Measurements from ENCODE around the gene ETV3. TPM values are rescaled to one million over a fixed set of nuclear protein-coding genes. Genes with fewer than 3 reads are reported as not detected.
A peak's percentile ranks its signal among the peaks of the same experiment; 100 is the strongest.

ETV3 gene
- total and polyA plus RNA-seq, 2 of the 8 experiments (the other 6 are each of a cell fraction or from before 2014, with no cell fraction given): 6.0 to 23.8 TPM

DNA sequence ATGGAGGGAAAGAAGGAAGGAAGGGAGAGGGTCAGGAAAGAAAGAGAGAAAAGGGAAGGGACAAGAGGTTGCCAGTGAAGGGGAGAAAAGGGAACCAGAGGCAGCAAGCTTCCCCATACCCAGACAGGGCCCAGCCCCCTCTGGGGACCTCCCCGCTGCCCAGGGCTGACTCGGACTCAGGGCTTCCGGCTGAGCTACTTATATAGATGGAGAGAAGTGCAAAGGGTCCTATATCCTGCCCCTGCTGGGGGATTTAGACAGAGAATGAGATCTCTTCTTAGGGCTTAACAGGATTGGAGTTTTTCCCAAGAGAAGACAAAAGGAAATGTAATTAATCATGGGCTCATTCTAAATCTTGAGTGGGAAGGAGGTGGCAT lies 38.6 kb downstream of the ETV3 start, which contains the start of gene ETV3L:
Gene ETV3L, minus strand, starts transcription at position 176 of the 377 bp plus-strand sequence. CDS start 285 bp downstream, outside the sequence.
- Histone ChIP-seq H3K27ac (ENCODE audit: low read depth, low read length) (no peak within 1 kb of the TSS), H3K4me3 (ENCODE audit: extremely low read depth in 1 of 4, insufficient read depth in 2 of 4, low read depth in 3 of 4, low read length in 4 of 4) (no peak within 1 kb of the TSS), H3K4me2 (ENCODE audit: insufficient read depth in 1 of 2, low read depth in 2 of 2, low read length in 2 of 2) (no peak within 1 kb of the TSS), H3K14ac (ENCODE audit: insufficient read length) (no peak within 1 kb of the TSS), H2AK5ac (ENCODE audit: low read depth, low read length) (no peak within 1 kb of the TSS), H3K9me3 (ENCODE audit: insufficient read depth in 2 of 2, low read depth in 1 of 2, low read length in 1 of 2) (no peaks in the 10 kb centered on the region), H3K9ac (replicated peaks in 1 of 4; ENCODE audit: extremely low read depth in 1 of 4, low read depth in 3 of 4, low read length in 3 of 4) (no peak within 1 kb of the TSS), H2BK120ac (replicated peaks; ENCODE audit: low read depth, low read length) (no peak within 1 kb of the TSS), H3K4me1 (replicated peaks in 1 of 4; ENCODE audit: control insufficient read depth in 3 of 4, insufficient read depth in 4 of 4, low read length in 3 of 4) (peaks cover 0 to 4% (median 0%) of the 10 kb centered on the region in 4 experiments; a peak in 1 of 7 replicates), H2BK5ac (ENCODE audit: low read depth, low read length) (no peak within 1 kb of the TSS), H3K4ac (replicated peaks; ENCODE audit: insufficient read length, low read depth, low read length) (peak within 1 kb of the TSS; percentile 33), H3K36me3 (ENCODE audit: control insufficient read depth in 2 of 4, insufficient read depth in 4 of 4, low read length in 3 of 4) (no peaks in the 10 kb centered on the region), H4K20me1 (replicated peaks in 1 of 2; ENCODE audit: control insufficient read depth in 1 of 2, insufficient read depth in 2 of 2, low read length in 2 of 2) (no peaks in the 10 kb centered on the region), H2BK15ac (ENCODE audit: low read length) (no peak within 1 kb of the TSS), H3K23me2 (ENCODE audit: low read depth, low read length) (0 out of 2 replicates have a peak, but pooled peaks cover 2% of the 10 kb centered on the region), H2BK12ac (ENCODE audit: low read depth, low read length) (no peak within 1 kb of the TSS), H3K27me3 (replicated peaks in 1 of 4; ENCODE audit: control insufficient read depth in 3 of 4, extremely low read depth in 1 of 4, insufficient read depth in 3 of 4, low read length in 3 of 4) (no peaks in the 10 kb centered on the region), H3K23ac (ENCODE audit: insufficient read length) (no peak within 1 kb of the TSS), H4K5ac (ENCODE audit: insufficient read length, low read depth, low read length) (no peak within 1 kb of the TSS), H3K56ac (replicated peaks; ENCODE audit: insufficient read length, low read depth, low read length) (no peak within 1 kb of the TSS), H2AFZ (ENCODE audit: low read length) (no peak within 1 kb of the TSS), H3K79me2 (ENCODE audit: control insufficient read depth in 1 of 2, insufficient read depth in 2 of 2, low read length in 2 of 2) (no peaks in the 10 kb centered on the region), H4K91ac (replicated peaks; ENCODE audit: insufficient read length, low read length) (no peak within 1 kb of the TSS), H4K8ac (ENCODE audit: extremely low read depth, insufficient read depth, low read length) (no peak within 1 kb of the TSS), H3K18ac (ENCODE audit: extremely low read depth, low read length) (no peak within 1 kb of the TSS; the same call in 1 of the 2 replicates), H2BK20ac (ENCODE audit: low read length) (no peak within 1 kb of the TSS), H3K79me1 (ENCODE audit: low read depth, low read length) (no peaks in the 10 kb centered on the region)
- POLR2A ChIA-PET (ENCODE audit: partially characterized antibody): no interaction called here
- FAIRE-seq (no peak), DNase-seq (ENCODE audit: low read depth in 1 of 2, low spot score in 2 of 2) (no peak)
- CTCF ChIA-PET (ENCODE audit: partially characterized antibody): interaction anchor here (0.7 to 7.2 kb wide), 7 partner anchors 9 to 58 kb away, joined by 3 to 35 read pairs (median 6); no protein-coding TSS in a partner anchor
- WGBS, 2 experiments (ENCODE audit: extremely low coverage in 1 of 2, insufficient coverage in 1 of 2, insufficient read length in 1 of 2, insufficient replicate concordance in 2 of 2, low coverage in 1 of 2, low lambda C conversion rate in 2 of 2, missing lambda C conversion rate in 1 of 2): 89% methylated on average over 3 of the region's 3 CpGs; no CpG with 5 or more reads in 1 of the 2 experiments
- TF ChIP-seq SP4 (IDR thresholded peaks at IDR 0.05; ENCODE audit: low read length) (no peak), SP2 (IDR thresholded peaks at IDR 0.05; ENCODE audit: low read length) (no peak), RXRA (IDR thresholded peaks at IDR 0.05; ENCODE audit: insufficient read depth, low read depth, low read length) (no peak), RAD21 (IDR thresholded peaks at IDR 0.05 in 1 of 2, conservative IDR thresholded peaks at IDR 0.05 in 1 of 2; ENCODE audit: low read depth in 2 of 2, low read length in 2 of 2) (no peak), CBX8 (IDR thresholded peaks at IDR 0.05; ENCODE audit: borderline replicate concordance, low read depth, low read length) (no peak), TAF1 (IDR thresholded peaks at IDR 0.05; ENCODE audit: low read depth, low read length) (no peak), GABPA (IDR thresholded peaks at IDR 0.05; ENCODE audit: borderline replicate concordance, insufficient read depth, low read length) (no peak), MAFK (IDR thresholded peaks at IDR 0.05; ENCODE audit: low read depth, low read length) (no peak), CREB1 (IDR thresholded peaks at IDR 0.05) (no peak)
- TF ChIP-seq, protein P1, sequence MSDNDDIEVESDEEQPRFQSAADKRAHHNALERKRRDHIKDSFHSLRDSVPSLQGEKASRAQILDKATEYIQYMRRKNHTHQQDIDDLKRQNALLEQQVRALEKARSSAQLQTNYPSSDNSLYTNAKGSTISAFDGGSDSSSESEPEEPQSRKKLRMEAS (IDR thresholded peaks at IDR 0.05): no peak
- TF ChIP-seq, protein P2, sequence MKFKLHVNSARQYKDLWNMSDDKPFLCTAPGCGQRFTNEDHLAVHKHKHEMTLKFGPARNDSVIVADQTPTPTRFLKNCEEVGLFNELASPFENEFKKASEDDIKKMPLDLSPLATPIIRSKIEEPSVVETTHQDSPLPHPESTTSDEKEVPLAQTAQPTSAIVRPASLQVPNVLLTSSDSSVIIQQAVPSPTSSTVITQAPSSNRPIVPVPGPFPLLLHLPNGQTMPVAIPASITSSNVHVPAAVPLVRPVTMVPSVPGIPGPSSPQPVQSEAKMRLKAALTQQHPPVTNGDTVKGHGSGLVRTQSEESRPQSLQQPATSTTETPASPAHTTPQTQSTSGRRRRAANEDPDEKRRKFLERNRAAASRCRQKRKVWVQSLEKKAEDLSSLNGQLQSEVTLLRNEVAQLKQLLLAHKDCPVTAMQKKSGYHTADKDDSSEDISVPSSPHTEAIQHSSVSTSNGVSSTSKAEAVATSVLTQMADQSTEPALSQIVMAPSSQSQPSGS (IDR thresholded peaks at IDR 0.05; ENCODE audit: low read length): no peak
- TF ChIP-seq, protein P3, sequence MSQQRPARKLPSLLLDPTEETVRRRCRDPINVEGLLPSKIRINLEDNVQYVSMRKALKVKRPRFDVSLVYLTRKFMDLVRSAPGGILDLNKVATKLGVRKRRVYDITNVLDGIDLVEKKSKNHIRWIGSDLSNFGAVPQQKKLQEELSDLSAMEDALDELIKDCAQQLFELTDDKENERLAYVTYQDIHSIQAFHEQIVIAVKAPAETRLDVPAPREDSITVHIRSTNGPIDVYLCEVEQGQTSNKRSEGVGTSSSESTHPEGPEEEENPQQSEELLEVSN (IDR thresholded peaks at IDR 0.05): no peak

Data from H1 (cell line).